Breast epithelium (tissue), 3 donors: ENCODE data around the gene POLD1.

Experiments used
- CTCF ChIP-seq, 3 donors: fragments of 450-650 bp; IDR thresholded peaks; one replicate each; pipeline ENCODE4 v1.5.1; 2016 to 2017; ENCODE audit warnings: antibody characterized with exemption in 3 of 3, mild to moderate bottlenecking in 3 of 3, moderate library complexity in 3 of 3
- POLR2A ChIP-seq: fragments of 450-650 bp; IDR thresholded peaks from one replicate; pipeline ENCODE4 v1.6.1; 2016; ENCODE audit warnings: antibody characterized with exemption, mild to moderate bottlenecking, moderate library complexity
- POLR2AphosphoS5 ChIP-seq, 3 donors: sonication (generic); formaldehyde crosslinking; IDR thresholded peaks; one replicate each; pipeline ENCODE4 v1.6.1; 2017; ENCODE audit warnings: antibody characterized with exemption in 3 of 3

DNA sequence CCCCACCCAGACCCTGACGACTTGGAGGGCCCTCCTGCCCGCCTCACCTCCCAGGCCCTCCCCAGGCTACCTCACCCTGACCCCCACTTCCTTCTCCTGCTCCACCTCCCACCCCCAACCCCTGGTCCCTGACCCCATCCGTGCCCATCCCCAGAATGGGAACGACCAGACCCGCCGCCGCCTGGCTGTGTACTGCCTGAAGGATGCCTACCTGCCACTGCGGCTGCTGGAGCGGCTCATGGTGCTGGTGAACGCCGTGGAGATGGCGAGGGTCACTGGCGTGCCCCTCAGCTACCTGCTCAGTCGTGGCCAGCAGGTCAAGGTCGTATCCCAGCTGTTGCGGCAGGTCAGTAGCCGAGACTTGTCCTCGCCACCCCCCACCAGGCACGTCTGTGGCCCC, 22.7 kb downstream of the POLD1 start:
- TF ChIP-seq CTCF (IDR thresholded peaks at IDR 0.05) = no peak
- TF ChIP-seq POLR2AphosphoS5 (IDR thresholded peaks at IDR 0.05) = no peak
- no peak for TF ChIP-seq POLR2A
